Activated T-cell treated with anti-CD3 and anti-CD28 coated beads, Interleukin-2, amount 50 U/mL, for 48 hours (primary cell): ENCODE measurements around the gene BSG.
A peak's percentile ranks its signal among the peaks of the same experiment; 100 is the strongest.

Source experiments
- DNase-seq, 2 experiments: peaks; one replicate each; pipeline ENCODE4 v3.0.0-alpha.2; 2020

The BSG gene

DNA sequence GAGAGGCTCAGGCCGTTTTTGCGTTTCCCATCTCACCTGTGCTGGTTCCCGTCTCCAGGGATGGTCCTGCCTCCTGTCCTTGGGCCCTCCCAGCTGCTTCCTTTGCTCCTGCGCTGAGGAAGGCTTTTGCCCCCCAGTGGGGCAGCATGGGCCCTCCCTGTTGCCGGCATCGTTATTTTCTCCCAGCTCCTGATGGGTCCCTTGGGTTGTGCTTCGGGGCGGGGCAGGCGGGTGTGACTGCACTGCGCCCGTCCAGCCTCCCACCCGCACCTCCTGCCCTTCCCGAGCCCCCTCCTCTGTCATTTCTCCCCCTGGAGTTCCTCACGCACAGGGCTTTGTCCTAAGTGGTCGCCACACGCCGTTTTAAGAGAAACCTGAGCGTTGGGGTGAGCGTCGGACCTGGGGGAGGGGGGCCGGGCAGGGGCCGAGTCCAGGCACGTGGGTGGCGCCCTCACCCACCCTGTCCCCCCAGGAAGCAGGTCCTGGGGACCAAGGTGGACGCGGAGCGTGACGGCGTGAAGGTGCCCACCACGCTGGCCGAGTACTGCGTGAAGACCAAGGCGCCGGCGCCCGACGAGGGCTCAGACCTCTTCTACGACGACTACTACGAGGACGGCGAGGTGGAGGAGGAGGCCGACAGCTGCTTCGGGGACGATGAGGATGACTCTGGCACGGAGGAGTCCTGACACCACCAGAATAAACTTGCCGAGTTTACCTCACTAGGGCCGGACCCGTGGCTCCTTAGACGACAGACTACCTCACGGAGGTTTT lies 31.3 kb upstream of the BSG start:
- no peak for DNase-seq

DNA sequence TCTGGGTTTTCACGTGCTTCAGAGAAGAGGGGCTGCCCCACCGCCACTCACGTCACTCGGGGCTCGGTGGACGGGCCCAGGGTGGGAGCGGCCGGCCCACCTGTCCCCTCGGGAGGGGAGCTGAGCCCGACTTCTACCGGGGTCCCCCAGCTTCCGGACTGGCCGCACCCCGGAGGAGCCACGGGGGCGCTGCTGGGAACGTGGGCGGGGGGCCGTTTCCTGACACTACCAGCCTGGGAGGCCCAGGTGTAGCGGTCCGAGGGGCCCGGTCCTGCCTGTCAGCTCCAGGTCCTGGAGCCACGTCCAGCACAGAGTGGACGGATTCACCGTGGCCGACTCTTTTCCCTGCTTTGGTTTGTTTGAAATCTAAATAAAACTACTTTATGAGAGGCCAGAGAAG lies 30.7 kb upstream of the BSG start:
- DNase-seq: no peak

DNA sequence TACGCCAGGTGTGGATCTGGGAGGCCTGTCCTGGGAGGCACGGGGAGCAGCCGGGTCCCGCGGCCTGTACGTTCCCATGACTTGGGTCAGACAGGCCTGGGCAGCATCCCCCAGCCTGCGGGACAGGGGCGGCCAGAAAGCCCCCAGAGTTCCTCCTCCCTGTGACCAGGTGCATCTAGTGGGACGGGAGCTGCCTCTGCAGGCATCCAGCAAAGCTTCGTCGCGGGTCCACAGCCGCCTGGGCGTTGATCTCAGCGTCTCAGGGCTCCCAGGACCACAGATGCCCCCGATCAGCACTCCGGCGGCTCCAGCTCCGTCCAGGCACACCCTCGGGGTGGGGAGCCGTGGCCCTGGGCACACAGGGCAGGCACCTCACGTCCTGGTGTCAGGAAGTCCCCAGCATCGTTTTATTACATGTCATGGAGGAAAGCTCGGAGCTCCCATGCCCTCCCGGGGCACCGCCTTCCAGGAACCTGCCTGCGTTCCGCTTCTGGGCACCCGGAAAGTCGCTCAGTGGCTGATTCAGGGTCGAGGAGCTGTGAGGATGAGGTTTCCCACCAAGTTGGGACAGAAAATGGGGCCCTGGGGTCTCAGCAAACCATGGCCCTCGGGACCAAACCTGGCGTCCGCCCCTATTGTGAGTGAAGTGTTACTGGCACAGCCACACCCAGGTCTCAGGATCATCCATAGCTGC lies 30.1 kb upstream of the BSG start:
- no peak for DNase-seq

DNA sequence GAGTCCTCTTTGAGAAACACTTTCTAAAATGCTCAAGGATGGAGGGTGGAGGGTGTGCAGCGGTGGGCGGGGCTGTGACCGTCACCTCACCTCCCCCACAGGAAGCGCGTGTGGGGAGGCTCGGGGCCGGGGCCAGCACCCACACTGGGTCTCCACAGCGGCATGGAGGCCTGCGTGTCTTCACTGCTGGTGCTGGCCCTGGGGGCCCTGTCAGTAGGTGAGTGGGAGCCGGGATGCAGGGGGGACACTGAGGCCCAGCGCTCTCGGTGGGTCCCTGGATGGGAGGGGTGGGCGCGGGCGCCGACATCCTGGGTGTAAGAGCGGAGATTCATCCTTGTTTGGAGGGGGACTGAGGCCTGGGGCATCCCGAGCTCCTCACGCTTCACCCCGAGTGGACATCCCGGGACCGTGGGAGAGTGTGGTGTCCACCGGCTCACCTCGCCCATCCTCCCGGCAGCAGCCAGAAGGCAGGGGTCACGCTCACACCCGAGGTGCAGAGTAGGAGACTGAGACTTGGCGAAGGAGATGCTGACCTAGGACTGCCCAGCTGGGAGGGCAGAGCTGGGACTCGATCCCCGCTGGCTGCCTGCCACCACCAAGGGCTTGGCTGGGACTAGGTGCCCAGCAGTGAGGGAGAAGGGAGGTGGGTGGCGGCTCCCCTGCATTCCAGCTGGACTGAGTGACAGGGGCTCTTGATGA lies 28.3 kb upstream of the BSG start, which contains the start of gene GZMM:
GZMM (plus strand) TSS at position 144 of the 699 bp plus-strand sequence; CDS start at position 163, 19 bp downstream.
- DNase-seq: peak; percentile 77 to 82

DNA sequence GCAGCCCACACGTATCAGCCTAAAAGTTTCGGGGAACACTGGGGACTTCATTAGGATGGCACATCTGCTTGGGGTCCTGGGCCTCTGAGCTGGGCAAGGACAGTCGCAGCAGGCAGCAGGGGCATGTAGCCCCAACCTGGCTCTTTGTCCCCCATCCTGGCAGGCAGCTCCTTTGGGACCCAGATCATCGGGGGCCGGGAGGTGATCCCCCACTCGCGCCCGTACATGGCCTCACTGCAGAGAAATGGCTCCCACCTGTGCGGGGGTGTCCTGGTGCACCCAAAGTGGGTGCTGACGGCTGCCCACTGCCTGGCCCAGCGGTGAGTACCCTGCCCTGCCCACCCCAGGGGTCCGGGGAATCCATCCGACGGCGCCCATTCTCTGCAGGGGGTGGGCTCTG lies 25.3 kb upstream of the BSG start:
- no peak for DNase-seq

DNA sequence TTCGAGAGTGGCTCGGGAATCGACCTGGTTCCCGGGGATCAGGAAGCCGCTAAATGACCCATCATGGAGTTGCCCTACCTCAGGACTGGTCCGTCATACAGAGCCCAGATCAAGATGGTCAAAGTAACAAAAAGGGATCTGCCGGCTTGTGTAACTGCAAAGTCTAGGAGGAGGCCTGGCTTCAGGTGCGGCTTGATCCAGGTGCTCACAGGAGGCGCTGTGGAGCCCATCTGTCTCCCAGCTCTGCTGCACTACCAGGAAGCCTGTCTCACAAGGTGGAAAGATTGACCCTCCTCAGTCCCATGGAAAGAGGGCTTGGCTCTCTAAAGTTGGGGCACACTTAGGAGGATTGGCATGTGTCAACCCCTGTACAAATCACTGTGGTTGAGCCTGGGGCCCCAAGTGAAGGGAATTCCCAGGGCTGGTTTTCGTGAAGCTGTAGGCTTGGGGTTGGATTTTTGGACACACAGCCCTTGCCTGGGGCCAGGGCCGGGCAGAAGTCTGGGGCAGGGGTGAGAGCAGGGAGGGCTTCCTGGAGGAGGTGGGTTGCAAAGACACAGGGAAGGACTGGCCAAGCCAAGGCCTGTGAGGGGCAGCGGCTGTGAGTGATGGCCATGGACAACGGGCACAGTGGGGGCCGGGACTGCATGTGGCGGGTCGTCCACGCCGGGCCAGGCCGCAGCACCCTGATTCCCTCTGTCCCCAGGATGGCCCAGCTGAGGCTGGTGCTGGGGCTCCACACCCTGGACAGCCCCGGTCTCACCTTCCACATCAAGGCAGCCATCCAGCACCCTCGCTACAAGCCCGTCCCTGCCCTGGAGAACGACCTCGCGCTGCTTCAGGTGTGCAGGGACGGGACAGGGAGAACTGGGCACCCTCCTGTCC lies 24.3 kb upstream of the BSG start:
- DNase-seq: no peak

DNA sequence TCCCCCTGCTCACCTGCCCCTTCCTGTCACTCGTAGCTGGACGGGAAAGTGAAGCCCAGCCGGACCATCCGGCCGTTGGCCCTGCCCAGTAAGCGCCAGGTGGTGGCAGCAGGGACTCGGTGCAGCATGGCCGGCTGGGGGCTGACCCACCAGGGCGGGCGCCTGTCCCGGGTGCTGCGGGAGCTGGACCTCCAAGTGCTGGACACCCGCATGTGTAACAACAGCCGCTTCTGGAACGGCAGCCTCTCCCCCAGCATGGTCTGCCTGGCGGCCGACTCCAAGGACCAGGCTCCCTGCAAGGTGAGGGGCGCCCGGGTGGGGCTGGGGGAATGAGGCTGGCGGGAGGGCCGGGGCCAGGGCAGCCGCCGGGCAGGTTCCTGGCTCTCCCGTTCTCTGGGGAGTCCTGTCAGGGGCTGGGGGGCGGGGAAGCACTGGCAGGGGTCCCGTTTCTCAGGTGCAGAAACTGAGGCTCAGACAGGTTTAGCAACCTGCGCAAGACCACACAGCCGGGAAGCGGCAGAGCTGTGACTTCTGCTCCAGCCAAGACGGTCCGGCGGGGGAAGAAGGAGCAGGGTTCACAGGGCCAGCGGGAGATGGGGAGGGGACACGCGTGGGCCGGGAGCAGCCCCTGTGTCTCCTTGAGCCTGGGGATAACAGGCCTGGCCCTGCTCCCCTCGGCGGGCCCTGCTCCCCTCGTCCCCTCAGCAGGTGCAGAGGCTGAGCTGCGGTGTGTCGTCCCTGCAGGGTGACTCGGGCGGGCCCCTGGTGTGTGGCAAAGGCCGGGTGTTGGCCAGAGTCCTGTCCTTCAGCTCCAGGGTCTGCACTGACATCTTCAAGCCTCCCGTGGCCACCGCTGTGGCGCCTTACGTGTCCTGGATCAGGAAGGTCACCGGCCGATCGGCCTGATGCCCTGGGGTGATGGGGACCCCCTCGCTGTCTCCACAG lies 23.2 kb upstream of the BSG start:
- no peak for DNase-seq

DNA sequence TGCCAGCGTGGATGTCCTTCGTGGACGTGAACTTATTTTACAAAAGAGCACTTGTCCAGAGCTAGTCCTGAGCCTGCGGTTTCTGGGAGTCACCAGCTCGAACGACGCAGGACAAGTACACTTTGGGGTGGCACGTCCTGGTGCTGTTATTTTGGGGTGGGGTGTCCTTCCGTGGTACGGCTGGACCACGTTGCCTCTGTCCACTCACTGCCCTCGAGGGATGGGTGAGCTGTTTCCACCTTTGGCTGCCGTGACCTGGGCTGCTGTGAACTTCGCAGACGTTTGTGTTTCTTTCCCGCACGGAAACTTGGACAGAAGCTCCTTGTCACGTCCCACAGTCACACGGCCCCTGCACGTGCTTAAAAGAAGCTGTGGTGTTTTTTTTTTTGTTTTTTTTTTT lies 17.6 kb upstream of the BSG start:
- no peak for DNase-seq

DNA sequence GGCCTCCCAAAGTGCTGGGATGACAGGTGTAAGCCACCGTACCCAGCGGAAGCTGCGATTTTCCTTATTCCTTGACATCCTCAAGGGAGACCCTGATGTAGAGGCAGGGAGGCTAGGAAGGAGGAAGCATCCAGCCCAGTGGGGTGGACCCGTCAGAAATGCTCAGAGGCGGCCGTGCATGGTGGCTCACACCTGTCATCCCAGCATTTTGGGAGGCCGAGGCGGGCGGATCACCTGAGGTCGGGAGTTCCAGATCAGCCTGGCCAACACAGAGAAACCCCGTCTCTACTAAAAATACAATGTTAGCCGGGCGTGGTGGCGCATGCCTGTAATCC lies 17.0 kb upstream of the BSG start:
- DNase-seq: no peak

DNA sequence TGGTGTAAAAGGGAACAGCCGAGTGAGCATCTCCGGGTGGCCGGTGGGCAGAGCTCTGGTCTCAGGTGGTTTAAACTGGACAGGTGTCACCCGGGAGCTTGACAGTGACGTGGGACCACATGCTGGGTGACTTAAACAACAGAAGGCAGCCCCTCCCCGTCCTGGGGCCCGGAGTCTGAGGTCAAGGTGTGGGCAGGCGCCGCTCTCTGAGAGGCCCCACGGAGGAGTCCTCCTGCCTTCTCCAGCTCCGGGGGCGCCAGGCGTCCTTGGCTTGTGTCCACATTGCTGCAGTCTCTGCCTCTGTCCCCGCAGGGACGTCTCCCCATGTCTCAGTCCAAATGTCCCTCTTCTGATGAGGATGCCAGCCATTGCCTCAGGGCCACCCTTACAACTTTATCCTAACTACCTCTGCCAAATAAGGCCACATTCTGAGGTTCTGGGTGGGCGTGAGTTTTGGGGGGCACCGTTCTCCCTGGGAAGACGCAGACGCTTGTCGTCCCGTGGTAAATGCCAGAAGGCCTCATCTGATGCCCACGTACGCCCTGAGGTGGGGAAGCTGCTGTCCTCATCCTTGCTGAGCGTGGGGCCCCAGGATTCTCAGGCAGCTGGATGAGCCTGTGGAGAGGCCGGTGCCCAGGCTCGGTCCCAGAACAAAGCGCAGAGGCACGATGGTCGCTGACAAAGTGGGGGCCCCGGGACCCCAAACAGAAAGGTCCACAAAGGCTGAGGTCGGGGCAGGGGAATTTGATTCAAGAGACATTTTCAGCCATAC lies 15.6 kb upstream of the BSG start:
- no peak for DNase-seq

DNA sequence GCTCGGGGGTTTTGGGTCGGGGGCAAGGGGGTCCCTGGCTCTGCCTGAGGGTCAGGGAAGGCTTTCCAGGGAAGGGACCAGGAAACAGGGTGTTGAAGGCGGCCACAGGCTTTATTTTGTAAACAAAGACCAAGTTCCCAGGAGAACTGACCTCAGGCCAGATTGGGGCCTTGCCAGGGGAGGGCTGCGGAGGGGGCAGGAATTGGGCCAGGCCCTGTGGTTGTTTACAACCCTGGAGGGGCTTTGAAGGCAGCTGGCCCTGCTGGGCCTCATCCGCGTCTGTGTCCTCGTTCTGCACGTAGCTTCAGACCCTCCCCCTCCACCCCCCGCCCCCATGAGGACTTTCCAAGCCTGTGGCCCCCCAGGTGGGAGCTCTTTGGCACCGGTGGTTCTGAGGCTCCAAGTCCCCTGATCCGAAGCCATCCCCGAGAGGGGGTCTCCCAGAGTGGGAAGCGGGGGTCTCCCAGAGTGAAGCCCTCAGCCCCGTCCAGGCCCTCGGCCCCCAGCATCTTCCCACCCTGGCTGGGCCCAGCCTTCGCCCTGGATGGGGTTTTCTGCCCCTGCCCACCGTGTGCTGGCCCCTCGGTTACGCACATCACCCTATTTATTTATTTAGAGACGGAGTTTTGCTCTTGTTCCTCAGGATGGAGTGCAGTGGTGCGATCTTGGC lies 13.5 kb upstream of the BSG start:
- DNase-seq: no peak

DNA sequence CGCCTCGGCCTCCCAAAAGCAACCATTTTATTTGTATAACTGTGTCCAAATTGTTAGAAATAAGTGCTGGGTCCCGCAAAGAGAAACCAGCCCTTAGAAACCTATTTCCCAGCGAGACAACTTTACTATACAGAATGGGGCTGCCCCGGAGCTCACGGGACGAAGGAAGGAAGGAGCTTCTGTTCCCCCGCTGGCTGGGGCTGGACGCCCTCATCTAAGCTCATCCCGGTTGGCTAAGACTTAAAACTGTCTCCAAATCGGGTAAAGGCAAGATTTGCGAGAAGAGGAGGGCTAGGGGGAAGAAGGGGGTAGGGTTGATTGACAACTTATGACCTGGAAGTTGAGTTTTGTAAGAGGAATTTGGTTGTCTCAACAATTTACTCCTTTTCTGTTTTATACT lies 12.3 kb upstream of the BSG start:
- no peak for DNase-seq

DNA sequence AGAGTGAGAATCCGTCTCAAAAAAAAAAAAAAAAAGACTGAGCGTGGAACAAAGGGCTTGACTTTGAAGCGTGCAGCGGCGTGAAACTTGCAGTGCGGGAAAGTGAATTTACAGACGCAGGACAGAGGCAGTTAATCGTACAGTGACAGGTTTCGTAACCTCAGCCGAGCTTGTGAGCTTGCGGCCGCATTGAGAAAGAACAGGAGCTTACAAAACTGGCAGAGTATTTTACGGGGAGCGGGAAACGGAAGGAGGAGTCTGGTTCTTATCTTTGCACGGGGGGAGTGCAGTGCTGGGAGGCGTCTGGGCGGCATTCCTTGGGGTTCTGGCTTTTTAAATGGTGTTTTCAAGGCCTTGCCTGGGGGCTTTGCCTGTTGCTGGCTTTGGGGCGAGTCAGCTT lies 6.0 kb upstream of the BSG start:
- DNase-seq: no peak

DNA sequence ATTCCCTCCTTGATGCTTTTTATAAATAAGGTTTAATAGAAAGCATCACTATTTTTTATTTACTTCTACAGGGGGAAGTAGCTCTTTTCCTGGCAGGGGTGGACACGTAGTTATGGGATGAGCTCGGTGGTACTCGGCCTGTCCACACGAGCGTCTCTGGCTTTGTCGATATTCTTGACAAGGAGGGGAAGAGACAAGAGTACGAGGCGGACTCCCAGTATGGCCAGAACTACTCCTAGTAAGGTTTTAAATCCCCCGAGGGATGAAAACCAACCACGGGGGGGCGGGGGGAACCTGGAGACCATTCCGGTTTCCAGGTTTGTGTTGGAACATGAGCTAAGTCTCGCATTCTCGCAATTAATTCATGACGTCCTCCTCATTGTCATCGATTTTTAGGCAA lies 5.6 kb upstream of the BSG start:
- no peak for DNase-seq

DNA sequence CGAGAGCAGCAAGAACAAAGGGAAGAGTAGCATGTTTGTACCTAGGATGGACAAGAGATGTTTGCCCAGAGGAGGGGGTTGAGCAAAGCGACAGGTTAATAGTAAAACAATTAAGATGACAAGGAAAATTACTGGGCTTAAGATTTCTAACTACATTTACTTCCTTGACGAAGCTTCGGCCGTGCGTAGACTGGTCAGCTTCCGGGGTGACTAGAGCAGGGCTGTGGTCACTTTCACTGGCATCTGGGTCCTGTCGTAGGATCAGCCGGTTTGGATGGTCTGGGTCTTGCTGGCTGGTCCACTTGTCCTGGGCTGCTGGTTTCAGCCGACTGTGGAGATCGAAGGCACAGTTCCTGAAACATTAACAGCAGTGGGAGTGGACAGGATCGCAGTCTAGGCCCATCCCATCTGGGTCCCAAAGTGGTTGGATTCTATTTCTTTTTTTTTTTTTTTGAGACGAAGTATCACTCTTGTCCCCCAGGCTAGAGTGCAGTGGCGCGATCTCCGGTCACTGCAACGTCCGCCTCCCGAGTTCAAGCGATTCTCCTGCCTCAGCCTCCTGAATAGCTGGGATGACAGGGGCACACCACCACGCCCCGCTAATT lies 5.0 kb upstream of the BSG start:
- no peak for DNase-seq

DNA sequence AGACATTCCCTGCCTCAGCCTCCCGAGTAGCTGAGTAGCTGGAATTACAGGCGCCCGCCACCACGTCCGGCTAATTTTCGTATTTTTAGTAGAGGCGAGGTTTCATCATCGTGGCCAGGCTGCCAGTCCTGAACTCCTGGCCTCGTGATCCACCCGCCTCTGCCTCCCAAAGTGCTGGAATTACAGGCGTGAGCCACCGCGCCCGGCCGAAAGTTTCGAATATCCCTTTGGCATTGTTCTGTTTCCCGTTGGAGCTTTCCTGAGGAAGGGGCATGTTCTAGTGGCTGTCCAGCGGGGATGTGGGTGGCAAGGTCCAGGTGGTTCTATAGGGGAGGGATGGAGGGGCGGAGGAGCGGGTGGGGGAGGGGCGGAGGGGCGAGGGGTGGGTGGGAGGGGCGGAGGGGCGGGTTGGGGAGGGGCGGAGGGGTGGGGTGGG lies 2.1 kb upstream of the BSG start:
- no peak for DNase-seq

DNA sequence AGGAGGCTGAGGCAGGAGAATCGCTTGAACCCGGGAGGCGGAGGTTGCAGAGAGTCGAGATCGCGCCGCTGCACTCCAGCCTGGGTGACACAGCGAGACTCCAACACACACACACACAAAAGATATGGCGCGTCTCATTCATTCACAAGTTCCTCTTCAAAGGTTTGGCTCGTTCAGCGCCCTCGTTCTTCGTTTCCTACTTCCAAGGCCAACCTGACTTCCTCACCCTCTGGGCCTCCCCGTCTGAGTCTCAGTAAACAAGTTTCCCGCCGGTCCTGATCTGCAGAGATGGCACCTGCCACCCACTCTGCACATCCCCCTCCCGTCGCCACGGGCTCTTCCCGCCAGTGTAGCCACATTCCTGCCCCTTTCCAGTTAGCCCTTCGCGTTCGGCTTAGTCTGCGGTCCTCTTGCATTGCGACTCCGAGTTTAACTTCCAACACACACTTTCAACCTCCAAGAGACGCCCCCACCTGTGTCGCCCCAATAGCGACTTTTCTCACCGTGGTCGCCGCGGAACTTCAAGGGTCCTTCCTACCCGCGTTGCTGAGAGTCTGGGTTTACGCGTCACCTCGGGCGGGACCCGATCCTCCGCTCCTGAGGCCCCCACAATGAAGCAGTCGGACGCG lies 1.3 kb upstream of the BSG start:
- peak; percentile 71 to 75 for DNase-seq

DNA sequence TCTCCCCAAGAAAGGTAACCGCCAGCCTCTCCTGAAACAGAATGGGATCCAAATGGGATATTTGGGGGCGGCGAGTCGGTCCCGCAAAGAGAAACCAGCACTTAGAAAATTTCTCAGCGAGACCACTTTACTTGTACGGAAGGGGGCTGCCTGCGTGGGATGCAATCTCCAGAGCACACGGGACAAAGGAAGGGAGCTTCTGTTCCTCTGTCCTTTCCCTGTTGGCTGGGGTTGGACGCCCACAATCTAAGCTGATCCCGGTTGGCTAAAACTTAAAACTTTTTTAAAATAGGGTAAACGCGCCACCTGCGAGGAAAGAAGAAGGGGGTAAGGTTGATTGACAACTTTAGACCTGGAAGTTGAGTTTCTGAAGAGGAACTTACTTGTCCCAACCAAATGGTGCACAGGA lies 826 bp upstream of the BSG start:
- DNase-seq: no peak

DNA sequence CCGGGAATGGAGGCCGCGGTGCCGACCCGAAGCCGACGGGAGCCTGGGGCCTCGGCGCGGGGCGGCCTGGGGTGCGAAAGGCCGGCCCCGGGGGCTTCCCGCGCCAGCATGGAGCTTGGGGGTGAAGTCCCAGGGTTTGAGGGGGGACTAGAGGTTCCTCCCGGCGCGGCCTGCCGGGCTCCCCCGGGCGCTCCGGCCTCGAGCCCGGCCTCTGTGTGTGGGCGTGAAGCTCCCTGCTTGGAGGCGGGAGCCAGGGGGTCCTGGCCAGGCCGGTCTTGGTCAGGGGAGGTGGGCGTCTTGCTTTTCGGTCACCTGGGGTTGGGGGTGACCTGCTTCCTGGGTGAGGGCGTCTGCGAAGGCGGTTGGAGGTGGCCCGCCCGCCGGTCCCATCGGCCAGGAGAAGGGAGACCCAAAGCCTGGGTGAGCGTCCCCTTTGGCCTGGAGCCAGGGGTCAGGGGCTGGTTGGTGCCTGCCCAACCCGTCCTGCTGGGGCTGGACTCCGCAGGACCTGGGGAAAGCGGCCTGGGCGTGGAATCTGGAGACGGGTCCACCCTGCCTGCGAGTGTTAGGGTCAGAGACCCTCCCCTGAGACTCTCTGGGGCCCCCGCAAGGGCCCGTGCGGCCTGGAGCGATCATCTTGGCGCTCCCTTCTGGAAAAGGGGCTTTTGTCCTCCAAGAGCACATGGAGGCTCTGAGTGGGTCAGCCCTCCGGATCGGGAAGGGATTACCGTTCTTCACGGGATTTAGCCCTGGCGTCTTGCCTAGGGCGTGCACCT lies 535 bp downstream of the BSG start:
- peak; percentile 43 to 52 for DNase-seq
